Measurements from ENCODE around the gene WBP11.

The WBP11 gene

DNA sequence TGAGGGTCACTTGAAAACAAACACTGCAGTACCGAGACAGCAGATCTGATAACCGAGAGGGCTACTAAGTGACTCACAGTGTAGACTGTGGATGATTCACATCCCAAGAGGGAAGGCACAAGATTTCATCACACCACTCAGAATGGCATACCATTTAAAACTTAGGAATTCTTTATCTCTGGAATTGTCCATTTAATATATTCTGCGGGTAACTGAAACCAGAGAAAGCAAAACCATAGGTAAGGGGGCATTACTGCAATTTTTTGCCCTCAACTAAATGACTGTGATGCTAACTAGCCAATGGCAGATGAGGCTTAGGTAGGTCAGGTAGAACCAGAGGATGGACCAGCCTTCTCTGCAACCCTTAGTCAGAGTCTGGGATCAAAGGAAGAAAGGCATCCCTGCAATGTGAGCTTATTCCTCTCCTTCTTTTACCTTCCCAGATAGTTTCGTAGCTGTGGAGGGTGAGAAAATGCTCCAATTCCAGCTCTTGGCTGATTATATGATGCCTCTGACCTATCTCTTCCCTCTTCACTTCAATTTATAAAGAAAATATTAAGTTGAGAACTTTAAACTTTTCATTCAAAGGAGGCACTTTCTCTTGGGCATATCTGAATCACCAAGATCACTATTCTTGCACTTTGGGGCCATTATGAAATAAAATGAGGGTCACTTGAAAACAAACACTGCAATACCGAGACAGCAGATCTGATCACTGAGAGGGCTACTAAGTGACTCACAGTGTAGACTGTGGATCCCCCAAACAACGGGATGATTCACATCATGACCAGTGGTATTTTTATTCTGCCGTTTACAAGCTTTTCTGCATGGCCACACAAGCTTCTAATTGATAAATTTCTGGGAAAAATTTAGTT lies 33.3 kb upstream of the WBP11 start:
- Mint-ChIP-seq H3K36me3 (peaks cover 3% of the 10 kb centered on the region), H3K9me3 (peaks cover 3% of the 10 kb centered on the region), H3K4me1 (peaks cover 5% of the 10 kb centered on the region), H3K27ac (no peak overlapping the region), H3K27me3 (peaks cover 5% of the 10 kb centered on the region), H3K4me3 (no peak overlapping the region)
- no peak for ATAC-seq (ENCODE audit: low read depth)
- DNase-seq (ENCODE audit: low spot score in 2 of 2): no peak

DNA sequence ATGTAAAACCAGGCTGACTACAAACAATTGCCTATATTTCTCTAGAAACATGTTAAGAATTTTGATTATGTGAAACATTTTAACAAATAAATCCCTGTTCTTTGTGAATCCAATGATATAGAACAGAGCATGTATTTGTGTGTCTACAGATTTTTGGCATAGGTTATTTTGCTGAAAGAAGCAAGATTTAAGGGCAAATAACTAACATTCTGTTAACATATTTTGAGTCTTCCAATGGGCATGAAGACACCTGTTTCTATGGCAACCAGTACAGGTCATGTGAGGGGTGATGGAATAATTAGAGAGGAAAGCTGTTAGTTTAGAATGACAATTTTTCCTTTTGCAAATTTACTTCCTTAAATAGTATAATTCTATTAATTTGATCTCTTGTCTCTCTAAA lies 31.2 kb upstream of the WBP11 start:
- H3K4me1 Mint-ChIP-seq: peaks cover 2% of the 10 kb centered on the region
- H3K27me3 Mint-ChIP-seq: peaks cover 6% of the 10 kb centered on the region
- no peak overlapping the region for H3K27ac Mint-ChIP-seq
- peaks cover 3% of the 10 kb centered on the region for H3K9me3 Mint-ChIP-seq
- ATAC-seq (ENCODE audit: low read depth) (no peak), DNase-seq (ENCODE audit: low spot score in 2 of 2) (no peak)
- H3K36me3 Mint-ChIP-seq: peaks cover 3% of the 10 kb centered on the region
- H3K4me3 Mint-ChIP-seq: no peak overlapping the region

DNA sequence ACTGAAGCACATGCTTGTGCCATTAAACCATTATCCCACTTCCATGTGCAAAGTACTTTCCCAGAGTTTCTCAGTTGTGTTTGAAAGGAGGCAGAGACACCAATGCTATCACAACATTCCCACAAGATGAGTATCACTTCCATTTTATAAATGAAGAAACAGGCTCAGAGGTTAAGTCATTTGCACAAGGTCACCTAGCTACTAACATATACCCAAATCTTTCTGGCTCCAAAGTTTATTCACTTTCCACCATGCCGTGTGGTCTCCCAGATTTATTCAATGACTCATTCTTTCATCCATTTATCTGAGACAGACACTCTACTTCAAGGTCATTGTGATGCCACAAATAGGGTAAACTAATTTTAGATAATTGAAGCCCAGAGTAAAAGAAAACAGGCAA lies 30.7 kb upstream of the WBP11 start:
- H3K27me3 Mint-ChIP-seq: peaks cover 6% of the 10 kb centered on the region
- H3K27ac Mint-ChIP-seq: no peak overlapping the region
- H3K36me3 Mint-ChIP-seq: peaks cover 3% of the 10 kb centered on the region
- DNase-seq (ENCODE audit: low spot score in 2 of 2): no peak
- no peak overlapping the region for H3K4me3 Mint-ChIP-seq
- ATAC-seq (ENCODE audit: low read depth): no peak
- H3K9me3 Mint-ChIP-seq: peaks cover 2% of the 10 kb centered on the region
- H3K4me1 Mint-ChIP-seq: peaks cover 2% of the 10 kb centered on the region

DNA sequence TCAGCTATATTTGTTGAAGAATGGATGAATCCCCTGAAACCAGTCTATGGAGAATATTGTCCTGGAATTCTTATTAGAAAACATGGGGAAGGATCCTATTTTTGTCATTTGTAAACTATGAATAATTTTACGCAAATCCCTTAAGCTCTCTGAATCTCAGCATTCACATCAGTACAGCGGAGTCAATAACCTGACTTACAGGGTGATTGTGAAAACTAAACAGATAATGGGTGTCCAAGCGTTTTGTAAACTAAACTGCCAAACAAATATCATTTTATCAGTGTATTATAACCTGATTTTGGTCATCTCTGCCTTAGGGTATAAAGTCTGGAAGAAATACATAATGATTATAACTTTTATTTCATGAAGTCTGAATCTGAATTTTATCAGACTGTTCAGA lies 30.1 kb upstream of the WBP11 start:
- no peak overlapping the region for H3K27ac Mint-ChIP-seq
- peaks cover 6% of the 10 kb centered on the region for H3K27me3 Mint-ChIP-seq
- peaks cover 3% of the 10 kb centered on the region for H3K36me3 Mint-ChIP-seq
- peaks cover 2% of the 10 kb centered on the region for H3K4me1 Mint-ChIP-seq
- no peak overlapping the region for H3K4me3 Mint-ChIP-seq
- ATAC-seq (ENCODE audit: low read depth) (no peak), DNase-seq (ENCODE audit: low spot score in 2 of 2) (no peak)
- peaks cover 2% of the 10 kb centered on the region for H3K9me3 Mint-ChIP-seq

DNA sequence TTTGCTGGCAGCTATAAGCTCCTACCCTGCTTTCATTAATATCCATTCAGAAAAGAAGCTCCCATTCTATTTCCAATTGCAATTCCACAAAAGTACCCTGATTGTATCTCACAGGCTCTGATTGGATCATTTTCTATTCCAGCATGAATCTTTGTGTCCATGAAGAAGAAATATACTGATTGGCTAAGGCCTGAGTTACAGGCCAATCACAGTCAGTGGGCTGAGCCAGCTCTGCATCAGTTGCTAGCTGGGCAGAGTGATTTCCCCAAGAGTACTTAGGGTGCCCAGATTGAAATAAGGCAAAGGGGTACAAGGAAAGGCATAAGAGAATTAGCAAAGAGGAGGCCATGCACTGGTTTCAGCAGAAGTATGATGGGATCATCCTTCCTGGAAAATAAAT lies 25.6 kb upstream of the WBP11 start:
- Mint-ChIP-seq H3K27ac (no peak overlapping the region), H3K4me3 (no peak overlapping the region), H3K36me3 (peaks cover 3% of the 10 kb centered on the region), H3K4me1 (no peaks in the 10 kb centered on the region), H3K27me3 (peaks cover 6% of the 10 kb centered on the region), H3K9me3 (peaks cover 2% of the 10 kb centered on the region)
- DNase-seq (ENCODE audit: low spot score in 2 of 2) (no peak), ATAC-seq (ENCODE audit: low read depth) (peak; percentile 70)

DNA sequence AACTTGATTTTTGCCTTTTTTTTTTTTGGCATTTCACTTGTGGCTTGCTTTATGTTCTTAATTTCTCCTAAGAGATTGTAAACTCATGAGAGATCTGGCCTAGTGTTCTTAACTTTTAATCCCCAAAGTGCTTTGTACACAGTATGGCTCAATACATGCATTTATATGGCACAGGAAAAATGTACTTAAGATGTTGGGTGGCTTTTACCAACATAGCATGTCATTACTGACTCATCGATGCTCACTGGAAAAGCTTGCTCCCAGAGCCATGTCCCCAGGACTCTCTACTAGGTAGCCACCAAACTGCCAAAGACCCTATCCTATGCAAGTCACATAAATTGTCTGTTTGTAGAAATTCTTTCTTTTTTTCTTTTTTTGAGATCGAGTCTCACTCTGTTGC lies 23.8 kb upstream of the WBP11 start:
- Mint-ChIP-seq H3K4me1 (no peaks in the 10 kb centered on the region), H3K36me3 (peaks cover 3% of the 10 kb centered on the region), H3K4me3 (no peak overlapping the region), H3K27ac (no peak overlapping the region), H3K27me3 (peaks cover 4% of the 10 kb centered on the region), H3K9me3 (peaks cover 2% of the 10 kb centered on the region)
- DNase-seq (ENCODE audit: low spot score in 2 of 2) (no peak), ATAC-seq (ENCODE audit: low read depth) (no peak)

DNA sequence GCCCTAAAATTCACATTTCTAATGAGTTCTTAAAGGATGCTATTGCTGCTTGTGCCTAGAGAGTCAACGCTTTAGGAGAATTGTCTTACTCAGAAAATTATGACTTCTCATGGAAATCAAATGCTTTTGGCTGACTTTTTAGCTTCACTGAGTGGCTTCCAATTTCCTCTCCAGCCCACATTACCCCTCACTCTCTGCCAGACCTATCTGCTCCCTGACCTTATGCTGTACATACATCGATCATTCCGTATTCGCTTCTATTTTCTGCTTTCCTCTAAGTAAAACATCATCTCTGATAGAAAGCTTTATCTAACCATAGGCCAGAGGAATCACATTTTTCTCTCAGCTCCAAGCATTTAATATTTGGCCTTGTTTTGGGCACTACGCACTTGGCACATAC lies 23.2 kb upstream of the WBP11 start:
- no peak overlapping the region for H3K4me3 Mint-ChIP-seq
- H3K9me3 Mint-ChIP-seq: no peaks in the 10 kb centered on the region
- no peak overlapping the region for H3K27ac Mint-ChIP-seq

DNA sequence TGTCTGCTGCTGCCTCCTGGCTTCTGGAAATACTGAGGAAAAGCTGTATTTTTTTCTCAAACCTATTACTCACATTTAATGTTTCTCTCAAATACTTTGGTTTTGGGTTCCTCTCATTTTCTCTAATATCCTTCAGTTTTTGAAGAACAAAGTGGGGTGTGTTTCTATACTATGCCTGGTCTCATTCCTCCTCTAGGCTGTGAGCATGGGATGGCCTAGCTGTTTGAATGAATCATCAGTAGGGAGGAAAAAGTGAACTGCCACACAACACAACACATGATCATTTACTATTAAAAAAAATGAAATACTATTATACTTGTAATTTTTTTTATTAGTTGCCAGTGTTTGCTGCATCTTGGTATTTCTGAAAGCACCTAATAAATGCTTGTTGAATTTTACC lies 22.0 kb upstream of the WBP11 start:
- ATAC-seq (ENCODE audit: low read depth): no peak
- Mint-ChIP-seq H3K4me3 (no peak overlapping the region), H3K27ac (no peak overlapping the region), H3K27me3 (no peaks in the 10 kb centered on the region), H3K36me3 (peaks cover 1% of the 10 kb centered on the region), H3K4me1 (no peaks in the 10 kb centered on the region), H3K9me3 (no peaks in the 10 kb centered on the region)
- DNase-seq (ENCODE audit: low spot score in 2 of 2): no peak

More for the DNA sequence above, 23.2 kb upstream of the WBP11 start:
- Mint-ChIP-seq H3K4me1 (no peaks in the 10 kb centered on the region), H3K36me3 (peaks cover 1% of the 10 kb centered on the region), H3K27me3 (peaks cover under 1% of the 10 kb centered on the region)
- ATAC-seq (ENCODE audit: low read depth) (no peak), DNase-seq (ENCODE audit: low spot score in 2 of 2) (no peak)

DNA sequence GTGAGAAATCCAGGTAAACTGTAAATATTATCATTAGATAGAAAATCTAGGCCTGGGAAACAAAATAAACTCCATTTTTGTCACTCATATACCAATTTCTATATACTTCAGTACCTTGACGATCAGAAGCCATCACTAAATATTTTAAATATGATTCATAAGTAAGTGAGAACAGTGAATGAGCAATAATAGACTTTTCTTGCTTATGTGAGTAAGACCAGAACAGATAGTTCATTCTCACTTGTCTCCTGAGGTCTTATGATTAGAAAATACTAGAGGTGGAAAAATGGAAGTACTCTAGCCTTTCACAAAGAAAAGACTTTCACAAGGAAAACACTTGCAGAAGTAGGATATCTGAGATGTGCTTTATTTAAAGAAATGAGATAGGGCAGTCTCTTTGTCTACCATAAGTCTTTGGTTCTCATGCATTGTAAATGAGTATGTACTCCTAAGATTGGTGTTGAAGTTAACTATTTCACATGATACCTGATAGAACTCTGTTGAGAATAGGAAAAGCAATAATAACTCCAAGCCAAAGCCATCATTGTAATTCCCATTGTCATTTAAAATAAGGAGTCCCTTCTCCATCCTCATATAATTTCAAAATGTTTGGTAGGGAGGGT lies 20.8 kb upstream of the WBP11 start:
- Mint-ChIP-seq H3K36me3 (peaks cover 1% of the 10 kb centered on the region), H3K4me1 (no peaks in the 10 kb centered on the region), H3K9me3 (no peaks in the 10 kb centered on the region), H3K27me3 (no peaks in the 10 kb centered on the region), H3K4me3 (no peak overlapping the region), H3K27ac (no peak overlapping the region)
- ATAC-seq (ENCODE audit: low read depth) (no peak), DNase-seq (ENCODE audit: low spot score in 2 of 2) (no peak)

DNA sequence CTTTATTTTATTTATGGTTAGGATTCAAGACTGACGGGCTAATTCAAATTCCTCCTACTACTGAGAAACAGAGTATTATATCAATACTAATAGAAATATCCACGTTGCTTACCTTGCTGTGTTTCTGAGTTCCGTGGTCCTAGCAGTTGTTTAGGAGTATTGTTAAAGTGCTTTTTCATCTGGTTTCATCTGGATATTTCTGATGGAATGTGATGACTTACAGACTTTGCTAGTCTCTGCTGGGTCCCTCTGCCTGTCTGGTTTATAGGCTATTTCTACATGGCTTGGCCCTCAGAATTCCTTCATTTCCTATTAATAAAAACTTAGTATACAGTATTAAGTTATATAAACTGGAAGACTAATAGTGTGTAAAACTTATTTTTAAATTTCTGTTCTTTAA lies 10.7 kb upstream of the WBP11 start, which contains the start of gene SMCO3:
Gene SMCO3 (minus strand): TSS at position 169 of the 400 bp plus-strand sequence. CDS start 7,502 bp downstream, outside the sequence.
- Mint-ChIP-seq H3K4me1 (peaks cover 10% of the 10 kb centered on the region), H3K9me3 (no peaks in the 10 kb centered on the region), H3K4me3 (no peak within 1 kb of the TSS), H3K27me3 (no peaks in the 10 kb centered on the region), H3K36me3 (peaks cover 3% of the 10 kb centered on the region), H3K27ac (no peak within 1 kb of the TSS)
- DNase-seq (ENCODE audit: low spot score in 2 of 2) (no peak), ATAC-seq (ENCODE audit: low read depth) (no peak)

DNA sequence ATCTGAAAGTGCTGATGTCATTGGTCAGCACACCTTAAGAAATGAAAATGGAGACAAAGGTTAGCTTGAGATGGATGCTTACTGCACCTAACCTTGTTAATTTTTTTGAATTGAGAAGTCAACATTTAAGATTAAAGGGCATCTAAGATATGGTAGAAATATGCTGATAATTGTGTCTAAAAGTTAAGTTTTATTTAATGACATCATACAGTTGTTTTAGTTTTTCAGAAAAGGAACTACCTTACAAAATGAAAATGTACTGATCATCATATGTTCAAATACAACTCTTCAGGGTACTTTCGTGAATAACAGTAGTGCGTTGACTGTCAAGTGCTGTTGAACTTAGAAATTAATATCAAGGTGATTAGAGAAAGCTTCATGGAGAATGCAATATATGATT lies 8.2 kb upstream of the WBP11 start:
- H3K4me1 Mint-ChIP-seq: peaks cover 10% of the 10 kb centered on the region
- no peaks in the 10 kb centered on the region for H3K9me3 Mint-ChIP-seq
- H3K36me3 Mint-ChIP-seq: peaks cover 1% of the 10 kb centered on the region
- no peak overlapping the region for H3K27ac Mint-ChIP-seq
- DNase-seq (ENCODE audit: low spot score in 2 of 2) (no peak), ATAC-seq (ENCODE audit: low read depth) (no peak)
- H3K4me3 Mint-ChIP-seq: no peak overlapping the region
- no peaks in the 10 kb centered on the region for H3K27me3 Mint-ChIP-seq

DNA sequence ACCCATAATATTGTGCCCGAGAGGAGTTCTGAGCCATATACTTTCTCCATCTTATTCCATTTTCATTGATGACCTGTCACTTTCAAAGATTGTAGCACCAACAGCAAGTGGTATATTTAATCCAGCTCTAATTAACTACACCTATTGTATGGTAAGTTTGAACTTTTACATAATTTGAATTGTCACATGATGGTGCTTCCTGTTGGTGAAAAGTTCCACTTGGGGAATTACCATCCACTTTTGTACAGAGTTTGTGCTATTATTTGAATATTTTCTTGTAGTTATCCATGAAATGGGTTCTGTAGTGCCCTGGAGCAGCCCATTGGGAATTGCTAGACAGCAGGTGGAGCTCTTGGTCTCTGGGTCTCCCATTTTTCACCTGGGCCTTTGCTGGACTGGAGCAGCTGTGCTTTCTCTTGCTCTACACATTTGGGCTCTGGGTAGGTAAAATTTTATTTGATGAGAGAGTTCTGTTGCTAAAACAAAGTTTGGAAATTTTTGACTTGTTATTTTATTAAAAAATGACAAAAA lies 7.7 kb upstream of the WBP11 start:
- Mint-ChIP-seq H3K4me3 (peak overlapping the region; percentile 62), H3K9me3 (no peaks in the 10 kb centered on the region), H3K27ac (peak overlapping the region; percentile 41), H3K27me3 (no peaks in the 10 kb centered on the region), H3K36me3 (peaks cover 1% of the 10 kb centered on the region), H3K4me1 (peaks cover 10% of the 10 kb centered on the region)
- peak; percentile 83 for ATAC-seq (ENCODE audit: low read depth)
- no peak for DNase-seq (ENCODE audit: low spot score in 2 of 2)

DNA sequence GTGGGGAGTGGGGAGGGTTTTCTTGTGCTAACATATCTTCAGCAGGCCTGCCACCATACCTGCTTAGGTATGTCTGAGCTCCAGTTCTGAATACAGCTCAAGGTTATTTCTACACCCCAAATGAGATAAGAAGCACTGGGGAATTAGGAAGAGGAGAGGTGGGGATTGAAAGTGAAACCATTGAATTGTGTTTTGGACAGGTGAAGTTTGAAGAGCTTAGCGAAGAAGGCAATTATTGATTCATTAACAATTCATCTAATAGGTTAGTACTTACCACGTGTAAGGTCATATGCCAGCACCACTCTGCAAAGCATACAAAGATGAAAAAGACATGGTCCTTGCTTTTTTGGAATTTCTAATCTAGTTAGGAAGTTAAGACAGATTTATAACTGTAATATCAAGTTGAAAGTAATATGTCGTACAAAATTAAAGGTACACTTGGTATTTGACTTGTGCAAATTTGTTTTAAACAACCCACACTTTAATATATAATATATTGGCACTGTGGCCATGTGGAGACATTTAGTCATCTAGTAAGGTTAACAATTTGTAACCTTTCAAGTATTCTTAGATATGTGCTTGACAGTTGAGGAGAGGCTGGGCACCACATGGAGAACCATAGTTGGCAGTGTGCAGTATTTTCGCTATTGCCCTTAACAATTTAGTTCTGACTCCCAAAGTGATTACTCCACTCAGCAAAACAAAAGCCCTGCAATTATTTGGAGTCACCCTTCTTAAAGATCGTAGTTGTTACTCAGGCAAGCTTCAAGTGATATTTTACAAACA lies 7.1 kb upstream of the WBP11 start:
- Mint-ChIP-seq H3K27ac (peak overlapping the region; percentile 41), H3K4me3 (peak overlapping the region; percentile 62), H3K4me1 (peaks cover 10% of the 10 kb centered on the region), H3K9me3 (no peaks in the 10 kb centered on the region), H3K36me3 (peaks cover 1% of the 10 kb centered on the region), H3K27me3 (no peaks in the 10 kb centered on the region)
- DNase-seq (ENCODE audit: low spot score in 2 of 2): no peak
- ATAC-seq (ENCODE audit: low read depth): no peak

DNA sequence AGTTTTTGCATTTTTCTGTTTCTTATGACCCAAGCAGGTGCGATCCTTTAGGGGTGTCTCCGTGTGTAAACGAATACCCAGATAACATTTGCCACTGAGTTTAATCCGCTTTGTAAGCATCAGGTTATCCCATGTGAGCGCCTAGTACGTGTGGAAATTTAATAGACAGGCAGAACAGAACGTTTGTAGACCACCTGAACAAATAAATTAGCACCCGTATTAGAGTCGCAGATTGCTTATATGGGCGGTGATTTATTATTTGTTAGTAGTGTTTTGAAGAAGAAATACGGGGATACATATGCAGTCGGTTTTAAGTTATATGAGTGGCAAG lies 517 bp upstream of the WBP11 start:
- Mint-ChIP-seq H3K36me3 (peaks cover 6% of the 10 kb centered on the region), H3K4me1 (peaks cover 9% of the 10 kb centered on the region), H3K9me3 (no peaks in the 10 kb centered on the region), H3K27me3 (no peaks in the 10 kb centered on the region), H3K4me3 (no peak overlapping the region), H3K27ac (no peak overlapping the region)
- ATAC-seq (ENCODE audit: low read depth) (peak; percentile 2), DNase-seq (ENCODE audit: low spot score in 2 of 2) (no peak)

All from memory B cell (primary cell).